SK-N-SH (cell line): ENCODE measurements around the gene DDI2. TPM values are rescaled to one million over a fixed set of nuclear protein-coding genes. Genes with fewer than 3 reads are reported as not detected.

ENCODE experiments used
- CTCF ChIA-PET: fragments of 300-600, 350-600 bp; formaldehyde crosslinking; extraction: SDS; loops from one replicate; lab custom pipeline; 2021; lab: Yijun Ruan, JAX
- POLR2A ChIA-PET: fragments of 350-600 bp; sonication (Branson Sonifier 250); formaldehyde crosslinking; extraction: SDS; loops from one replicate; lab custom pipeline; 2020; ENCODE audit warnings: antibody characterized with exemption, inconsistent platforms; lab: Yijun Ruan, JAX
- DNase-seq: peaks from one replicate; pipeline ENCODE4 v3.0.0; 2012
- H2AFZ ChIP-seq: fragments of 200-600 bp; sonication (generic); 2 replicates; pipeline ENCODE4 v1.8.1; 2016; ENCODE audit warnings: antibody characterized with exemption, mild to moderate bottlenecking, low read depth
- H3F3A ChIP-seq: fragments of 200-600 bp; sonication (generic); replicated peaks from 2 replicates; pipeline ENCODE3; 2016; ENCODE audit warnings: antibody characterized with exemption, mild to moderate bottlenecking; ENCODE audit not compliant: insufficient read depth
- H3K27ac ChIP-seq, 2 experiments: fragments of 200-500 bp in 1 of 2; fragments of 200-600 bp in 1 of 2; sonication (Bioruptor generic) in 1 of 2; sonication (generic), shearing (Covaris generic) in 1 of 2; 2 replicates each; pipeline versions ENCODE4 v1.5.1 to v1.6.1; 2014 to 2016; ENCODE audit warnings: low read depth in 2 of 2, inconsistent platforms in 1 of 2, low read length in 1 of 2, mild to moderate bottlenecking in 1 of 2, mixed read lengths in 1 of 2
- H3K27me3 ChIP-seq: fragments of 200-600 bp; sonication (generic), shearing (Covaris generic); 2 replicates; pipeline ENCODE4 v1.6.1; 2016; ENCODE audit warnings: mixed run types; ENCODE audit not compliant: insufficient read depth
- H3K36me3 ChIP-seq, 2 experiments: fragments of 200-500 bp in 1 of 2; fragments of 200-600 bp in 1 of 2; sonication (Bioruptor generic) in 1 of 2; sonication (generic) in 1 of 2; replicated peaks in 1 of 2; 2 replicates each; pipeline versions ENCODE3 to v1.5.1; 2014 to 2016; ENCODE audit warnings: low read length in 1 of 2, mild to moderate bottlenecking in 1 of 2; ENCODE audit not compliant: insufficient read depth in 2 of 2, control insufficient read depth in 1 of 2
- H3K4me1 ChIP-seq, 2 experiments: fragments of 200-500 bp in 1 of 2; fragments of 200-600 bp in 1 of 2; sonication (Bioruptor generic) in 1 of 2; sonication (generic), shearing (Covaris generic) in 1 of 2; 2 replicates each; pipeline versions ENCODE4 v1.5.1 to v1.6.1; 2014 to 2016; ENCODE audit warnings: low read depth in 1 of 2, low read length in 1 of 2, mixed run types in 1 of 2; ENCODE audit not compliant: insufficient read depth in 2 of 2, control insufficient read depth in 1 of 2
- H3K4me2 ChIP-seq: fragments of 200-600 bp; sonication (generic), shearing (Covaris generic); 2 replicates; pipeline ENCODE4 v1.6.1; 2017; ENCODE audit warnings: mixed run types
- H3K4me3 ChIP-seq, 2 experiments: fragments of 200-500 bp in 1 of 2; fragments of 200-600 bp in 1 of 2; sonication (Bioruptor generic) in 1 of 2; sonication (generic), shearing (Covaris generic) in 1 of 2; 2 replicates each; pipeline versions ENCODE4 v1.5.1 to v1.8.1; 2014 to 2016; ENCODE audit warnings: low read depth in 2 of 2, inconsistent platforms in 1 of 2, low read length in 1 of 2, mild to moderate bottlenecking in 1 of 2, mixed read lengths in 1 of 2, moderate library complexity in 1 of 2
- H3K79me2 ChIP-seq: fragments of 200-600 bp; sonication (generic); 2 replicates; pipeline ENCODE4 v1.8.1; 2017; ENCODE audit warnings: mild to moderate bottlenecking; ENCODE audit not compliant: insufficient read depth
- H3K9ac ChIP-seq: fragments of 200-600 bp; sonication (generic); 2 replicates; pipeline ENCODE4 v1.6.1; 2017; ENCODE audit warnings: mixed run types
- H3K9me2 ChIP-seq: fragments of 200-600 bp; sonication (generic); 2 replicates; pipeline ENCODE4 v1.6.1; 2017; ENCODE audit warnings: mixed run types
- H3K9me3 ChIP-seq: fragments of 200-600 bp; sonication (generic); 2 replicates; pipeline ENCODE4 v1.6.1; 2017; ENCODE audit warnings: mixed run types, mild to moderate bottlenecking, moderate library complexity
- H4K20me1 ChIP-seq: fragments of 200-600 bp; sonication (generic); 2 replicates; pipeline ENCODE4 v1.6.1; 2017; ENCODE audit warnings: mild to moderate bottlenecking, mixed run types; ENCODE audit not compliant: insufficient read depth
- EP300 ChIP-seq, 2 experiments: IDR thresholded peaks; 2 replicates each; pipeline versions ENCODE4 v1.4.0 to v1.6.1; 2012; ENCODE audit warnings: borderline replicate concordance in 1 of 2, low read depth in 1 of 2, low read length in 1 of 2
- EZH2phosphoT487 ChIP-seq: fragments of 200-600 bp; sonication (generic); IDR thresholded peaks from 2 replicates; pipeline ENCODE4 v1.6.1; 2017; ENCODE audit warnings: low read depth, mixed run types, mild to moderate bottlenecking, antibody characterized with exemption, moderate library complexity, borderline replicate concordance
- FOSL2 ChIP-seq: IDR thresholded peaks from 2 replicates; pipeline ENCODE4 v1.4.0; 2012; ENCODE audit warnings: low read depth, mild to moderate bottlenecking, moderate library complexity, borderline replicate concordance
- FOXJ3 ChIP-seq: sonication (generic); formaldehyde crosslinking; IDR thresholded peaks from 2 replicates; pipeline ENCODE4 v1.5.1; 2020; ENCODE audit warnings: mild to moderate bottlenecking, missing genetic modification reagents
- FOXM1 ChIP-seq: IDR thresholded peaks from 2 replicates; pipeline ENCODE4 v1.4.0; 2012; ENCODE audit warnings: low read depth, mild to moderate bottlenecking
- GABPA ChIP-seq: IDR thresholded peaks from 2 replicates; pipeline ENCODE4 v1.4.0; 2012; ENCODE audit warnings: low read depth, mild to moderate bottlenecking
- GATA2 ChIP-seq: sonication (generic); formaldehyde crosslinking; IDR thresholded peaks from 2 replicates; pipeline ENCODE4 v1.5.0; 2020; ENCODE audit warnings: mild to moderate bottlenecking, missing genetic modification reagents
- JUND ChIP-seq: IDR thresholded peaks from 2 replicates; pipeline ENCODE4 v1.4.0; 2012
- MAX ChIP-seq: IDR thresholded peaks from 2 replicates; pipeline ENCODE4 v1.4.0; 2012; ENCODE audit warnings: low read depth
- MXI1 ChIP-seq: IDR thresholded peaks from 2 replicates; pipeline ENCODE4 v1.6.1; 2012; ENCODE audit warnings: mild to moderate bottlenecking, low read depth, low read length, improper control_type of control experiment
- PBX3 ChIP-seq: IDR thresholded peaks from 2 replicates; pipeline ENCODE4; 2012
- POLR2AphosphoS5 ChIP-seq: IDR thresholded peaks from 2 replicates; pipeline ENCODE4 v1.6.1; 2012; ENCODE audit warnings: low read depth, low read length
- RAD21 ChIP-seq: IDR thresholded peaks from 2 replicates; pipeline ENCODE4 v1.6.1; 2012; ENCODE audit warnings: mild to moderate bottlenecking, low read length
- RCOR1 ChIP-seq: fragments of 150-350 bp; IDR thresholded peaks from 2 replicates; pipeline ENCODE4 v1.6.1; 2017; ENCODE audit warnings: antibody characterized with exemption, low read length
- REST ChIP-seq: IDR thresholded peaks from 2 replicates; pipeline ENCODE4 v1.6.1; 2012; ENCODE audit warnings: mild to moderate bottlenecking, low read depth, low read length, moderate library complexity
- TCF12 ChIP-seq: IDR thresholded peaks from 2 replicates; pipeline ENCODE4 v1.4.0; 2012
- TEAD4 ChIP-seq: IDR thresholded peaks from 2 replicates; pipeline ENCODE4 v1.4.0; 2012; ENCODE audit warnings: mild to moderate bottlenecking, borderline replicate concordance; ENCODE audit not compliant: insufficient read depth
- USF1 ChIP-seq: IDR thresholded peaks from 2 replicates; pipeline ENCODE4 v1.4.0; 2012; ENCODE audit warnings: low read depth, borderline replicate concordance
- USF2 ChIP-seq: fragments of 150-350 bp; IDR thresholded peaks from 2 replicates; pipeline ENCODE4 v1.6.1; 2017; ENCODE audit warnings: antibody characterized with exemption, low read length, low read depth, borderline replicate concordance
- WGBS: methylation state at CpG from one replicate; pipeline ENCODE4 v1.1.6; 2017; ENCODE audit warnings: low lambda C conversion rate; 5-methylcytosine and 5-hydroxymethylcytosine counted together
- polyA plus RNA-seq, 3 experiments: library from polyadenylated mRNA; depleted of rRNA; stranded (reverse); fragments of >200 nt; gene quantifications; 2 replicates each; pipeline ENCODE4 v1.2.3, GENCODE V29; 2012

Gene DDI2
- polyA plus RNA-seq, 1 of the 3 experiments (the other 2 are of a cell fraction): 2.8 TPM

GRCh38 chr1:15578921-15579682 lies 38.2 kb upstream of the DDI2 start:
- no peak overlapping the region for H2AFZ ChIP-seq
- DNase-seq: no peak
- H4K20me1 ChIP-seq: no peaks in the 10 kb centered on the region
- peaks cover 0 to 3% of the 10 kb centered on the region in 2 experiments for H3K36me3 ChIP-seq
- no peaks in the 10 kb centered on the region for H3K4me1 ChIP-seq
- no peaks in the 10 kb centered on the region for H3K27me3 ChIP-seq
- H3F3A ChIP-seq: peaks cover 2% of the 10 kb centered on the region
- ChIA-PET POLR2A (no interaction called here), CTCF (interaction anchor here (0.7 kb wide), 1 partner anchor 181 kb away, joined by 4 read pairs; no protein-coding TSS in a partner anchor)
- no peaks in the 10 kb centered on the region for H3K9me3 ChIP-seq
- no peaks in the 10 kb centered on the region for H3K79me2 ChIP-seq
- H3K9ac ChIP-seq: no peak overlapping the region
- H3K9me2 ChIP-seq: no peaks in the 10 kb centered on the region
- H3K4me3 ChIP-seq: no peak overlapping the region
- H3K4me2 ChIP-seq: no peak overlapping the region
- no peak overlapping the region for H3K27ac ChIP-seq
- WGBS: 69% methylated on average over 10 of the region's 16 CpGs
- no peak for TF ChIP-seq GATA2 (CRISPR knock-in tag)
- no peak for TF ChIP-seq RCOR1
- TF ChIP-seq FOSL2: no peak

- H3K4me2 ChIP-seq: no peak overlapping the region
- H3K79me2 ChIP-seq: no peaks in the 10 kb centered on the region
- H3K9me3 ChIP-seq: no peaks in the 10 kb centered on the region
- no peak overlapping the region for H3K4me3 ChIP-seq
- no peak overlapping the region for H3K27ac ChIP-seq
- no peaks in the 10 kb centered on the region for H4K20me1 ChIP-seq
- peaks cover 2% of the 10 kb centered on the region for H3F3A ChIP-seq
- no peak for DNase-seq
- no peak overlapping the region for H2AFZ ChIP-seq
- peaks cover 0 to 3% of the 10 kb centered on the region in 2 experiments for H3K36me3 ChIP-seq
- CTCF ChIA-PET: interaction anchor here (0.7 kb wide), 1 partner anchor 181 kb away, joined by 4 read pairs; no protein-coding TSS in a partner anchor
- H3K27me3 ChIP-seq: no peaks in the 10 kb centered on the region
- no peak overlapping the region for H3K9ac ChIP-seq
- H3K4me1 ChIP-seq: no peaks in the 10 kb centered on the region
- no peaks in the 10 kb centered on the region for H3K9me2 ChIP-seq
- POLR2A ChIA-PET: interaction anchor here (0.7 kb wide), 1 partner anchor 245 kb away, joined by 4 read pairs; no protein-coding TSS in a partner anchor
- TF ChIP-seq USF2: no peak
- no peak for TF ChIP-seq PBX3
- no peak for TF ChIP-seq REST
- no peak for TF ChIP-seq EZH2phosphoT487
- TF ChIP-seq EP300 (IDR thresholded peaks at IDR 0.05; ENCODE audit: borderline replicate concordance in 1 of 2, low read depth in 1 of 2, low read length in 1 of 2): no peak
- no peak for TF ChIP-seq TEAD4
- no peak for TF ChIP-seq FOXM1
- TF ChIP-seq MXI1: no peak
- no peak for TF ChIP-seq POLR2AphosphoS5
- no peak for TF ChIP-seq RAD21
- TF ChIP-seq MAX: no peak
- TF ChIP-seq USF1: no peak
- TF ChIP-seq JUND: no peak
- TF ChIP-seq TCF12: no peak
- TF ChIP-seq GABPA: no peak
- TF ChIP-seq FOXJ3 (CRISPR knock-in tag): no peak
Observed at GRCh38 chr1:15579683-15580047, 37.6 kb upstream of the DDI2 start.
